A549 (cell line): ENCODE measurements around the gene GALNTL6. TPM values are rescaled to one million over a fixed set of nuclear protein-coding genes. Genes with fewer than 3 reads are reported as not detected.
A peak's percentile ranks its signal among the peaks of the same experiment; 100 is the strongest.

Experiments
- ATAC-seq, 2 experiments: fragments of 200-7000 bp in 1 of 2; fragments of >200 bp in 1 of 2; cut with Nextera tagmentation in 1 of 2; cut with Tn5 transposase in 1 of 2; 3 replicates each; pipeline versions ENCODE4 v1.8.0 to v1.9.1; 2018 to 2020; ENCODE audit warnings: mild to moderate bottlenecking in 1 of 2, moderate library complexity in 1 of 2
- CTCF ChIA-PET: fragments of 300-600 bp; sonication (Branson Sonifier 250); formaldehyde crosslinking; extraction: SDS; loops from one replicate; lab custom pipeline; 2021; ENCODE audit warnings: antibody characterized with exemption, inconsistent platforms; lab: Yijun Ruan, JAX
- POLR2A ChIA-PET: fragments of 350-600 bp; formaldehyde crosslinking; extraction: SDS; loops from one replicate; lab custom pipeline; 2021; ENCODE audit warnings: antibody characterized with exemption, inconsistent platforms; lab: Yijun Ruan, JAX
- DNase-seq, 2 experiments: peaks; one replicate each; pipeline versions ENCODE4 v3.0.0 to v3.0.0-alpha.2; 2011 to 2016; ENCODE audit warnings: low read depth in 1 of 2, low spot score in 1 of 2
- FAIRE-seq: peaks from 2 replicates; lab custom pipeline; 2011; peaks lifted over from hg19 to GRCh38; lab: Jason Lieb, UNC
- H3K27ac ChIP-seq, 2 experiments: fragments of >200 bp; sonication (Bioruptor Twin); formaldehyde crosslinking; 3 replicates each; pipeline ENCODE4 v1.5.1; 2016 to 2017
- H3K4me1 ChIP-seq: fragments of >200 bp; sonication (Bioruptor Twin); formaldehyde crosslinking; 3 replicates; pipeline ENCODE4 v1.6.1; 2016
- H3K4me2 ChIP-seq: fragments of >200 bp; sonication (Bioruptor Twin); formaldehyde crosslinking; 3 replicates; pipeline ENCODE4 v1.6.1; 2016
- H3K4me3 ChIP-seq: fragments of >200 bp; sonication (Bioruptor Twin); formaldehyde crosslinking; 3 replicates; pipeline ENCODE4 v1.5.1; 2016
- H3K9me3 ChIP-seq: fragments of >200 bp; sonication (Bioruptor Twin); formaldehyde crosslinking; 3 replicates; pipeline ENCODE4 v1.6.1; 2016
- CBX8 ChIP-seq: fragments of 200-600 bp; sonication (generic); IDR thresholded peaks from 2 replicates; pipeline ENCODE4 v1.6.1; 2016
- CEBPB ChIP-seq, 2 experiments: fragments of >200 bp in 1 of 2; sonication (Bioruptor Twin) in 1 of 2; formaldehyde crosslinking in 1 of 2; IDR thresholded peaks; 2 replicates each; pipeline ENCODE4 v1.6.1; 2012 to 2016
- EP300 ChIP-seq, 2 experiments: fragments of >200 bp; sonication (Bioruptor Twin); formaldehyde crosslinking; IDR thresholded peaks; 2 replicates in 1 of 2; 3 replicates in 1 of 2; pipeline ENCODE4 v1.6.1; 2016 to 2017
- ESRRA ChIP-seq: fragments of 150-350 bp; IDR thresholded peaks from 2 replicates; pipeline ENCODE4 v1.6.1; 2014; ENCODE audit warnings: mild to moderate bottlenecking, low read length, borderline replicate concordance
- FOSL2 ChIP-seq, 2 experiments: fragments of 450-650 bp in 1 of 2; fragments of >200 bp in 1 of 2; sonication (Bioruptor Twin) in 1 of 2; formaldehyde crosslinking; IDR thresholded peaks; 2 replicates each; pipeline versions ENCODE4 v1.5.0 to v1.6.1; 2016 to 2020; ENCODE audit warnings: mild to moderate bottlenecking in 1 of 2, moderate library complexity in 1 of 2
- FOXS1 ChIP-seq: fragments of 250-450 bp; sonication (Bioruptor Pico); IDR thresholded peaks from 2 replicates; pipeline ENCODE4 v1.5.0; 2020; ENCODE audit warnings: mild to moderate bottlenecking, moderate library complexity
- JUN ChIP-seq, 2 experiments: fragments of >200 bp; sonication (Bioruptor Twin); formaldehyde crosslinking; IDR thresholded peaks; 2 replicates in 1 of 2; 3 replicates in 1 of 2; pipeline ENCODE4 v1.6.1; 2016 to 2017
- JUNB ChIP-seq: fragments of >200 bp; sonication (Bioruptor Twin); formaldehyde crosslinking; IDR thresholded peaks from 2 replicates; pipeline ENCODE4 v1.6.1; 2016
- KDM1A ChIP-seq: fragments of 200-600 bp; sonication (generic); IDR thresholded peaks from 2 replicates; pipeline ENCODE4 v1.6.1; 2016; ENCODE audit warnings: low read depth, mild to moderate bottlenecking
- KDM5A ChIP-seq: fragments of 200-600 bp; sonication (generic); IDR thresholded peaks from 2 replicates; pipeline ENCODE4 v1.6.1; 2016; ENCODE audit warnings: antibody characterized with exemption, mild to moderate bottlenecking
- MAFK ChIP-seq: fragments of 450-650 bp; IDR thresholded peaks from 2 replicates; pipeline ENCODE4 v1.6.1; 2014; ENCODE audit not compliant: partially characterized antibody
- MAZ ChIP-seq: fragments of 150-350 bp; IDR thresholded peaks from 2 replicates; pipeline ENCODE4 v1.6.1; 2014; ENCODE audit warnings: antibody characterized with exemption, low read depth, low read length, borderline replicate concordance
- MYC ChIP-seq: IDR thresholded peaks from 2 replicates; pipeline ENCODE4 v1.6.1; 2012; ENCODE audit warnings: mild to moderate bottlenecking, inconsistent platforms, low read length, improper control_type of control experiment, borderline replicate concordance
- NFE2L2 ChIP-seq: fragments of 150-350 bp; conservative IDR thresholded peaks from 2 replicates; pipeline ENCODE4 v1.6.1; 2014; ENCODE audit warnings: low read length
- NPAS2 ChIP-seq: fragments of 250-450 bp; sonication (Bioruptor Pico); IDR thresholded peaks from 2 replicates; pipeline ENCODE4 v1.8.0; 2022; ENCODE audit warnings: mild to moderate bottlenecking, moderate library complexity, borderline replicate concordance
- POLR2A ChIP-seq: IDR thresholded peaks from 2 replicates; pipeline ENCODE4 v1.6.1; 2012; ENCODE audit warnings: mild to moderate bottlenecking, low read length
- POLR2AphosphoS2 ChIP-seq: conservative IDR thresholded peaks from 2 replicates; pipeline ENCODE4 v1.6.1; 2012; ENCODE audit warnings: low read length, improper control_type of control experiment, inconsistent platforms
- RAD21 ChIP-seq, 2 experiments: fragments of >200 bp in 1 of 2; sonication (Bioruptor Twin) in 1 of 2; formaldehyde crosslinking in 1 of 2; IDR thresholded peaks in 1 of 2; conservative IDR thresholded peaks in 1 of 2; 2 replicates in 1 of 2; 3 replicates in 1 of 2; pipeline ENCODE4 v1.6.1; 2012 to 2018; ENCODE audit warnings: inconsistent platforms in 1 of 2
- RFX5 ChIP-seq: fragments of 450-650 bp; IDR thresholded peaks from 2 replicates; pipeline ENCODE4 v1.7.1; 2014; ENCODE audit warnings: antibody characterized with exemption, mild to moderate bottlenecking, moderate library complexity
- TFCP2L1 ChIP-seq: fragments of 250-450 bp; sonication (Bioruptor Pico); IDR thresholded peaks from 2 replicates; pipeline ENCODE4 v1.5.0; 2021; ENCODE audit warnings: mild to moderate bottlenecking
- ZFP36 ChIP-seq: fragments of 450-650 bp; IDR thresholded peaks from 2 replicates; pipeline ENCODE4 v1.6.1; 2014; ENCODE audit warnings: borderline replicate concordance; ENCODE audit not compliant: partially characterized antibody
- ZNF302 ChIP-seq: fragments of 250-450 bp; sonication (Bioruptor Pico); IDR thresholded peaks from 2 replicates; pipeline ENCODE4 v1.9.0; 2021; ENCODE audit warnings: inconsistent platforms, mild to moderate bottlenecking, moderate library complexity
- whole genome bisulfite sequencing: methylation state at CpG from one replicate; pipeline ENCODE4 v1.1.6; 2017; ENCODE audit errors: missing lambda C conversion rate; 5-methylcytosine and 5-hydroxymethylcytosine counted together
- polyA plus RNA-seq, 4 experiments: library from polyadenylated mRNA; depleted of rRNA in 3 of 4; stranded (reverse); fragments of >200 nt; fragmentation: RNase III in 1 of 4; extraction: RNeasy Plus Mini Kit Qiagen cat#74134 plus additional on column Dnase treatment in 1 of 4; gene quantifications; 2 replicates in 3 of 4; 3 replicates in 1 of 4; pipeline ENCODE4 v1.2.3, GENCODE V29; 2011 to 2017
- TF ChIP-seq, protein P1 (sequence below): fragments of >200 bp; sonication (Bioruptor Twin); formaldehyde crosslinking; IDR thresholded peaks from 2 replicates; pipeline ENCODE4 v1.6.1; 2016
- TF ChIP-seq, protein P2 (sequence below): IDR thresholded peaks from 2 replicates; pipeline ENCODE4 v1.6.1; 2012; ENCODE audit warnings: low read depth, borderline replicate concordance
- TF ChIP-seq, protein P3 (sequence below): IDR thresholded peaks from 2 replicates; pipeline ENCODE4 v1.6.1; 2012
- TF ChIP-seq, protein P4 (sequence below): fragments of >200 bp; sonication (Bioruptor Twin); formaldehyde crosslinking; IDR thresholded peaks from 3 replicates; pipeline ENCODE4 v1.5.1; 2016
- TF ChIP-seq, protein P5 (sequence below): fragments of 450-650 bp; IDR thresholded peaks from 2 replicates; pipeline ENCODE4 v1.6.1; 2014; ENCODE audit warnings: antibody characterized with exemption
- TF ChIP-seq, protein P6 (sequence below): IDR thresholded peaks from 2 replicates; pipeline ENCODE4 v1.6.1; 2012
- TF ChIP-seq, protein P7 (sequence below): fragments of 250-450 bp; sonication (Bioruptor Pico); IDR thresholded peaks from 2 replicates; pipeline ENCODE4 v1.5.0; 2021; ENCODE audit warnings: mild to moderate bottlenecking, moderate library complexity, borderline replicate concordance

The GALNTL6 gene
- polyA plus RNA-seq, 2 of the 4 experiments (the other 2 are of a cell fraction), result 0.06 to 0.49 TPM

DNA sequence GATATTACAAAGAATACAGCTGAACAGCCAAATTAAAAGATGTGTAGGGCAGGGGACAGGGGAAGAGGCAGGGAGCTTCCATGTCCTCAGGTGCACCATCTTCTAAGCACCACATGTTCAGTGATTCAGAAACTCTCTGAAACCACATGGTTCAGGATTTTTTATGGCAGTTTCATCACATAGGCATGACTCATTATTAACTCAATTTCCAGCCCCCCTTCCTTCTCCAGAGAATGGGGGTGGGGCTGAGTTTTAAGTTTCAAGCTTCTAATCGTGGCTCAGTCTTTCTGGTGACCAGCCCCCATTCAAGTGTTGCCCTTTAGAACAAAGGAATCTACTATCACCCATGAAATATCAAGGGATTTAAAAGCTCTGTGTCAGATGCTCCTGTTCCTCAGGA is 1037.6 kb downstream of the GALNTL6 start:
- ChIA-PET CTCF (interaction anchor here (0.7 kb wide), 1 partner anchor 407 kb away, joined by 4 read pairs; no protein-coding TSS in a partner anchor), POLR2A (no interaction called here)
- Histone ChIP-seq H3K4me2 (no peak overlapping the region), H3K9me3 (no peaks in the 10 kb centered on the region), H3K4me1 (0 out of 3 replicates have a peak, but pooled peaks cover 9% of the 10 kb centered on the region), H3K27ac (peak overlapping the region; percentile 43 to 67; a peak in 4 of 6 replicates), H3K4me3 (no peak overlapping the region)
- TF ChIP-seq RFX5 (no peak), JUNB (peak; percentile 53; the same call in 1 of the 2 replicates), CBX8 (no peak), NFE2L2 (no peak), KDM5A (no peak), MAFK (no peak), MYC (no peak), ZNF302 (CRISPR knock-in tag) (no peak), EP300 (IDR thresholded peaks at IDR 0.05) (no peak; a peak in 1 of 5 replicates), RAD21 (conservative IDR thresholded peaks at IDR 0.05 in 1 of 2, IDR thresholded peaks at IDR 0.05 in 1 of 2) (no peak), ZFP36 (no peak), FOSL2 (IDR thresholded peaks at IDR 0.05) (peak; percentile 53; the same call in 1 of the 2 replicates), FOSL2 (CRISPR knock-in tag; IDR thresholded peaks at IDR 0.05) (peak; percentile 69), TFCP2L1 (no peak), KDM1A (no peak), CEBPB (IDR thresholded peaks at IDR 0.05) (0 out of 4 replicates have a peak, but pooled peaks of 1 of the 2 experiments have one; percentile 19), JUN (IDR thresholded peaks at IDR 0.05) (peak in 1 of 2 experiments; percentile 42; a peak in 1 of 5 replicates), POLR2A (no peak), NPAS2 (no peak), FOXS1 (CRISPR knock-in tag) (no peak), POLR2AphosphoS2 (no peak), ESRRA (no peak), MAZ (no peak)
- TF ChIP-seq, protein P1, sequence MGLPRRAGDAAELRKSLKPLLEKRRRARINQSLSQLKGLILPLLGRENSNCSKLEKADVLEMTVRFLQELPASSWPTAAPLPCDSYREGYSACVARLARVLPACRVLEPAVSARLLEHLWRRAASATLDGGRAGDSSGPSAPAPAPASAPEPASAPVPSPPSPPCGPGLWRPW, result no peak
- TF ChIP-seq, protein P2, sequence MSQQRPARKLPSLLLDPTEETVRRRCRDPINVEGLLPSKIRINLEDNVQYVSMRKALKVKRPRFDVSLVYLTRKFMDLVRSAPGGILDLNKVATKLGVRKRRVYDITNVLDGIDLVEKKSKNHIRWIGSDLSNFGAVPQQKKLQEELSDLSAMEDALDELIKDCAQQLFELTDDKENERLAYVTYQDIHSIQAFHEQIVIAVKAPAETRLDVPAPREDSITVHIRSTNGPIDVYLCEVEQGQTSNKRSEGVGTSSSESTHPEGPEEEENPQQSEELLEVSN, result no peak
- TF ChIP-seq, protein P3, sequence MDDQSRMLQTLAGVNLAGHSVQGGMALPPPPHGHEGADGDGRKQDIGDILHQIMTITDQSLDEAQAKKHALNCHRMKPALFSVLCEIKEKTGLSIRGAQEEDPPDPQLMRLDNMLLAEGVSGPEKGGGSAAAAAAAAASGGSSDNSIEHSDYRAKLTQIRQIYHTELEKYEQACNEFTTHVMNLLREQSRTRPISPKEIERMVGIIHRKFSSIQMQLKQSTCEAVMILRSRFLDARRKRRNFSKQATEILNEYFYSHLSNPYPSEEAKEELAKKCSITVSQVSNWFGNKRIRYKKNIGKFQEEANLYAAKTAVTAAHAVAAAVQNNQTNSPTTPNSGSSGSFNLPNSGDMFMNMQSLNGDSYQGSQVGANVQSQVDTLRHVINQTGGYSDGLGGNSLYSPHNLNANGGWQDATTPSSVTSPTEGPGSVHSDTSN, result no peak
- TF ChIP-seq, protein P4, sequence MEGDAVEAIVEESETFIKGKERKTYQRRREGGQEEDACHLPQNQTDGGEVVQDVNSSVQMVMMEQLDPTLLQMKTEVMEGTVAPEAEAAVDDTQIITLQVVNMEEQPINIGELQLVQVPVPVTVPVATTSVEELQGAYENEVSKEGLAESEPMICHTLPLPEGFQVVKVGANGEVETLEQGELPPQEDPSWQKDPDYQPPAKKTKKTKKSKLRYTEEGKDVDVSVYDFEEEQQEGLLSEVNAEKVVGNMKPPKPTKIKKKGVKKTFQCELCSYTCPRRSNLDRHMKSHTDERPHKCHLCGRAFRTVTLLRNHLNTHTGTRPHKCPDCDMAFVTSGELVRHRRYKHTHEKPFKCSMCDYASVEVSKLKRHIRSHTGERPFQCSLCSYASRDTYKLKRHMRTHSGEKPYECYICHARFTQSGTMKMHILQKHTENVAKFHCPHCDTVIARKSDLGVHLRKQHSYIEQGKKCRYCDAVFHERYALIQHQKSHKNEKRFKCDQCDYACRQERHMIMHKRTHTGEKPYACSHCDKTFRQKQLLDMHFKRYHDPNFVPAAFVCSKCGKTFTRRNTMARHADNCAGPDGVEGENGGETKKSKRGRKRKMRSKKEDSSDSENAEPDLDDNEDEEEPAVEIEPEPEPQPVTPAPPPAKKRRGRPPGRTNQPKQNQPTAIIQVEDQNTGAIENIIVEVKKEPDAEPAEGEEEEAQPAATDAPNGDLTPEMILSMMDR, result no peak
- TF ChIP-seq, protein P5, sequence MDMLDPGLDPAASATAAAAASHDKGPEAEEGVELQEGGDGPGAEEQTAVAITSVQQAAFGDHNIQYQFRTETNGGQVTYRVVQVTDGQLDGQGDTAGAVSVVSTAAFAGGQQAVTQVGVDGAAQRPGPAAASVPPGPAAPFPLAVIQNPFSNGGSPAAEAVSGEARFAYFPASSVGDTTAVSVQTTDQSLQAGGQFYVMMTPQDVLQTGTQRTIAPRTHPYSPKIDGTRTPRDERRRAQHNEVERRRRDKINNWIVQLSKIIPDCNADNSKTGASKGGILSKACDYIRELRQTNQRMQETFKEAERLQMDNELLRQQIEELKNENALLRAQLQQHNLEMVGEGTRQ, result no peak
- TF ChIP-seq, protein P6, sequence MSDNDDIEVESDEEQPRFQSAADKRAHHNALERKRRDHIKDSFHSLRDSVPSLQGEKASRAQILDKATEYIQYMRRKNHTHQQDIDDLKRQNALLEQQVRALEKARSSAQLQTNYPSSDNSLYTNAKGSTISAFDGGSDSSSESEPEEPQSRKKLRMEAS, result peak; percentile 46
- TF ChIP-seq, protein P7, sequence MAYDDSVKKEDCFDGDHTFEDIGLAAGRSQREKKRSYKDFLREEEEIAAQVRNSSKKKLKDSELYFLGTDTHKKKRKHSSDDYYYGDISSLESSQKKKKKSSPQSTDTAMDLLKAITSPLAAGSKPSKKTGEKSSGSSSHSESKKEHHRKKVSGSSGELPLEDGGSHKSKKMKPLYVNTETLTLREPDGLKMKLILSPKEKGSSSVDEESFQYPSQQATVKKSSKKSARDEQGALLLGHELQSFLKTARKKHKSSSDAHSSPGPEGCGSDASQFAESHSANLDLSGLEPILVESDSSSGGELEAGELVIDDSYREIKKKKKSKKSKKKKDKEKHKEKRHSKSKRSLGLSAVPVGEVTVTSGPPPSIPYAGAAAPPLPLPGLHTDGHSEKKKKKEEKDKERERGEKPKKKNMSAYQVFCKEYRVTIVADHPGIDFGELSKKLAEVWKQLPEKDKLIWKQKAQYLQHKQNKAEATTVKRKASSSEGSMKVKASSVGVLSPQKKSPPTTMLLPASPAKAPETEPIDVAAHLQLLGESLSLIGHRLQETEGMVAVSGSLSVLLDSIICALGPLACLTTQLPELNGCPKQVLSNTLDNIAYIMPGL (CRISPR knock-in tag), result no peak
- DNase-seq (peak in 1 of 2 experiments; percentile 59), FAIRE-seq (no peak), ATAC-seq (peak; percentile 53 to 68; a peak in 3 of 6 replicates)
- 14% methylated on average over 1 of the region's 1 CpG for WGBS
